ENCODE results near the gene IFNK. TPM values are rescaled to one million over a fixed set of nuclear protein-coding genes. Genes with fewer than 3 reads are reported as not detected.

Gene IFNK
- total RNA-seq, 2 experiments from 2014 or later = not detected

GRCh38 chr9:27558307-27558706 lies 34.2 kb downstream of the IFNK start:
- CTCF ChIA-PET = interaction anchor here (1.6 kb wide), 1 partner anchor 225 kb away, joined by 3 read pairs; no protein-coding TSS in a partner anchor
- ATAC-seq = no peak
- H3K4me1 Mint-ChIP-seq = peaks cover 4% of the 10 kb centered on the region

GRCh38 chr9:27560457-27560856 lies 36.4 kb downstream of the IFNK start:
- no peak for ATAC-seq
- DNase-seq = no peak
- Mint-ChIP-seq H3K9me3 (ENCODE audit: low read depth) (no peaks in the 10 kb centered on the region), H3K36me3 (peaks cover 8% of the 10 kb centered on the region), H3K4me3 (no peak overlapping the region), H3K4me1 (peaks cover 7% of the 10 kb centered on the region), H3K27me3 (no peaks in the 10 kb centered on the region), H3K27ac (no peak overlapping the region)
- CTCF ChIA-PET = interaction anchor here (1.2 to 1.7 kb wide), 4 partner anchors 13 to 123 kb away, joined by 3 to 5 read pairs (median 4); partner anchors contain the start of genes C9orf72 and MOB3B

More at GRCh38 chr9:27558307-27558706, 34.2 kb downstream of the IFNK start:
- H3K36me3 Mint-ChIP-seq = peaks cover 14% of the 10 kb centered on the region
- no peak overlapping the region for H3K4me3 Mint-ChIP-seq
- no peaks in the 10 kb centered on the region for H3K27me3 Mint-ChIP-seq
- no peak overlapping the region for H3K27ac Mint-ChIP-seq
- no peak for DNase-seq
- H3K9me3 Mint-ChIP-seq (ENCODE audit: low read depth) = no peaks in the 10 kb centered on the region

GRCh38 chr9:27561685-27562084 lies 37.6 kb downstream of the IFNK start:
- no peak overlapping the region for H3K4me3 Mint-ChIP-seq
- ATAC-seq (no peak), DNase-seq (no peak)
- H3K9me3 Mint-ChIP-seq (ENCODE audit: low read depth) = no peaks in the 10 kb centered on the region
- H3K27ac Mint-ChIP-seq = no peak overlapping the region
- H3K4me1 Mint-ChIP-seq = peaks cover 9% of the 10 kb centered on the region
- H3K27me3 Mint-ChIP-seq = no peaks in the 10 kb centered on the region
- CTCF ChIA-PET = interaction anchor here (1.2 to 1.3 kb wide), 2 partner anchors 8 to 12 kb away, joined by 3 to 4 read pairs; partner anchors contain the start of gene C9orf72
- peaks cover 11% of the 10 kb centered on the region for H3K36me3 Mint-ChIP-seq

- ATAC-seq (no peak), DNase-seq (no peak)
- Mint-ChIP-seq H3K4me3 (no peak overlapping the region), H3K9me3 (ENCODE audit: low read depth) (no peaks in the 10 kb centered on the region), H3K4me1 (peaks cover 7% of the 10 kb centered on the region), H3K36me3 (peaks cover 13% of the 10 kb centered on the region), H3K27me3 (no peaks in the 10 kb centered on the region), H3K27ac (no peak overlapping the region)
- CTCF ChIA-PET = no interaction called here
These were observed 39.8 kb downstream of the IFNK start for GRCh38 chr9:27563738-27564430.

- Mint-ChIP-seq H3K4me3 (no peak overlapping the region), H3K27ac (no peak overlapping the region), H3K36me3 (peaks cover 13% of the 10 kb centered on the region), H3K27me3 (no peaks in the 10 kb centered on the region), H3K9me3 (ENCODE audit: low read depth) (no peaks in the 10 kb centered on the region), H3K4me1 (peaks cover 7% of the 10 kb centered on the region)
- DNase-seq (no peak), ATAC-seq (no peak)
- CTCF ChIA-PET = no interaction called here
These were observed 40.6 kb downstream of the IFNK start for GRCh38 chr9:27564670-27565069.

GRCh38 chr9:27565696-27566095 lies 41.6 kb downstream of the IFNK start:
- DNase-seq (no peak), ATAC-seq (no peak)
- peaks cover 7% of the 10 kb centered on the region for H3K4me1 Mint-ChIP-seq
- CTCF ChIA-PET = interaction anchor here (1.0 kb wide), 1 partner anchor 36 kb away, joined by 3 read pairs; the partner anchor contains the start of gene MOB3B
- H3K36me3 Mint-ChIP-seq = peaks cover 13% of the 10 kb centered on the region
- H3K27me3 Mint-ChIP-seq = no peaks in the 10 kb centered on the region
- H3K9me3 Mint-ChIP-seq (ENCODE audit: low read depth) = no peaks in the 10 kb centered on the region
- no peak overlapping the region for H3K4me3 Mint-ChIP-seq
- no peak overlapping the region for H3K27ac Mint-ChIP-seq

- no peak overlapping the region for H3K4me3 Mint-ChIP-seq
- CTCF ChIA-PET = interaction anchor here (1.0 kb wide), 1 partner anchor 37 kb away, joined by 3 read pairs; the partner anchor contains the start of gene MOB3B
- peaks cover 13% of the 10 kb centered on the region for H3K36me3 Mint-ChIP-seq
- DNase-seq (no peak), ATAC-seq (no peak)
- H3K4me1 Mint-ChIP-seq = peaks cover 7% of the 10 kb centered on the region
- no peaks in the 10 kb centered on the region for H3K9me3 Mint-ChIP-seq (ENCODE audit: low read depth)
- no peak overlapping the region for H3K27ac Mint-ChIP-seq
- no peaks in the 10 kb centered on the region for H3K27me3 Mint-ChIP-seq
These were observed 42.0 kb downstream of the IFNK start for GRCh38 chr9:27566118-27566517.

GRCh38 chr9:27569406-27569805 lies 45.3 kb downstream of the IFNK start:
- Mint-ChIP-seq H3K36me3 (peaks cover 8% of the 10 kb centered on the region), H3K4me1 (peaks cover 21% of the 10 kb centered on the region), H3K27ac (no peak overlapping the region), H3K27me3 (no peaks in the 10 kb centered on the region), H3K9me3 (ENCODE audit: low read depth) (no peaks in the 10 kb centered on the region), H3K4me3 (no peak overlapping the region)
- CTCF ChIA-PET = interaction anchor here (1.8 kb wide), 1 partner anchor 40 kb away, joined by 5 read pairs; the partner anchor contains the start of gene MOB3B
- ATAC-seq (no peak), DNase-seq (no peak)

GRCh38 chr9:27571011-27571410 lies 46.9 kb downstream of the IFNK start:
- no peak overlapping the region for H3K27ac Mint-ChIP-seq
- no peak overlapping the region for H3K4me3 Mint-ChIP-seq
- CTCF ChIA-PET = no interaction called here

GRCh38 chr9:27572061-27572460 lies 48.0 kb downstream of the IFNK start:
- H3K27ac Mint-ChIP-seq = peak overlapping the region; percentile 92
- DNase-seq = no peak
- H3K4me3 Mint-ChIP-seq = peak overlapping the region; percentile 88
- H3K36me3 Mint-ChIP-seq = no peaks in the 10 kb centered on the region
- CTCF ChIA-PET = no interaction called here
- H3K4me1 Mint-ChIP-seq = peaks cover 22% of the 10 kb centered on the region
- ATAC-seq = no peak
- peaks cover 3% of the 10 kb centered on the region for H3K27me3 Mint-ChIP-seq
- H3K9me3 Mint-ChIP-seq (ENCODE audit: low read depth) = no peaks in the 10 kb centered on the region

More at GRCh38 chr9:27571011-27571410, 46.9 kb downstream of the IFNK start:
- no peak for ATAC-seq
- H3K27me3 Mint-ChIP-seq = peaks cover 3% of the 10 kb centered on the region
- no peaks in the 10 kb centered on the region for H3K9me3 Mint-ChIP-seq (ENCODE audit: low read depth)
- peaks cover 6% of the 10 kb centered on the region for H3K36me3 Mint-ChIP-seq
- peaks cover 22% of the 10 kb centered on the region for H3K4me1 Mint-ChIP-seq
- DNase-seq = no peak

GRCh38 chr9:27572566-27572917 lies 48.5 kb downstream of the IFNK start:
- no peaks in the 10 kb centered on the region for H3K9me3 Mint-ChIP-seq (ENCODE audit: low read depth)
- ATAC-seq (peak; percentile 40), DNase-seq (peak; percentile 78)
- H3K27ac Mint-ChIP-seq = peak overlapping the region; percentile 92
- CTCF ChIA-PET = interaction anchor here (1.7 kb wide), 1 partner anchor 12 kb away, joined by 4 read pairs; no protein-coding TSS in a partner anchor
- H3K36me3 Mint-ChIP-seq = no peaks in the 10 kb centered on the region
- peaks cover 22% of the 10 kb centered on the region for H3K4me1 Mint-ChIP-seq
- peaks cover 3% of the 10 kb centered on the region for H3K27me3 Mint-ChIP-seq
- H3K4me3 Mint-ChIP-seq = peak overlapping the region; percentile 88

- Mint-ChIP-seq H3K9me3 (ENCODE audit: low read depth) (no peaks in the 10 kb centered on the region), H3K27me3 (peaks cover 3% of the 10 kb centered on the region), H3K27ac (peak within 1 kb of the TSS; percentile 97), H3K36me3 (no peaks in the 10 kb centered on the region), H3K4me3 (peak within 1 kb of the TSS; percentile 88), H3K4me1 (peaks cover 22% of the 10 kb centered on the region)
- CTCF ChIA-PET = interaction anchor here (0.8 to 1.7 kb wide), 2 partner anchors 12 to 26 kb away, joined by 3 to 4 read pairs; no protein-coding TSS in a partner anchor
- peak; percentile 77 for ATAC-seq
- peak; percentile 86 for DNase-seq
These were observed 49.0 kb downstream of the IFNK start, which contains the start of gene C9orf72 for GRCh38 chr9:27572918-27573633. TSS of gene C9orf72 (minus strand) at chr9:27573481. CDS start at chr9:27567120, 6,361 bp downstream.
